Esophagus muscularis mucosa (tissue), 4 donors: ENCODE measurements around the gene NCKAP5. TPM values are rescaled to one million over a fixed set of nuclear protein-coding genes. Genes with fewer than 3 reads are reported as not detected.

ENCODE experiments used
- DNase-seq: peaks from one replicate; pipeline ENCODE4 v3.0.0-alpha.2; 2017; ENCODE audit errors: extremely low spot score
- H3K27ac ChIP-seq, 4 donors: fragments of 200-600 bp; sonication (generic); replicated peaks in 1 of 4; 1 replicate in 3 of 4; 2 replicates in 1 of 4; pipeline ENCODE4 v1.5.1; 2016 to 2019; ENCODE audit warnings: mild to moderate bottlenecking in 1 of 4
- H3K27me3 ChIP-seq, 4 donors: fragments of 200-600 bp; sonication (generic); one replicate each; pipeline versions ENCODE4 v1.5.1 to v1.6.0; 2016 to 2019
- H3K36me3 ChIP-seq, 4 donors: fragments of 200-600 bp; sonication (generic); one replicate each; pipeline ENCODE4 v1.5.1; 2016 to 2019
- H3K4me1 ChIP-seq, 4 donors: fragments of 200-600 bp; sonication (generic); one replicate each; pipeline ENCODE4 v1.5.1; 2016 to 2019
- H3K4me3 ChIP-seq, 4 donors: fragments of 200-600 bp; sonication (generic); 1 replicate in 2 of 4; 2 replicates in 2 of 4; pipeline ENCODE4 v1.5.1; 2016 to 2019; ENCODE audit warnings: mild to moderate bottlenecking in 4 of 4, moderate library complexity in 1 of 4
- H3K9me3 ChIP-seq, 4 donors: fragments of 200-600 bp; sonication (generic); 1 replicate in 3 of 4; 2 replicates in 1 of 4; pipeline ENCODE4 v1.5.1; 2016 to 2019
- CTCF ChIP-seq, 3 experiments: fragments of 200-600 bp in 2 of 3; fragments of 450-650 bp in 1 of 3; sonication (generic) in 2 of 3; IDR thresholded peaks; one replicate each; pipeline ENCODE4 v1.5.1; 2017 to 2019; ENCODE audit warnings: antibody characterized with exemption in 3 of 3, mild to moderate bottlenecking in 2 of 3, moderate library complexity in 1 of 3
- EP300 ChIP-seq: sonication (generic); formaldehyde crosslinking; IDR thresholded peaks from one replicate; pipeline ENCODE4 v1.6.1; 2017; ENCODE audit warnings: antibody characterized with exemption
- POLR2A ChIP-seq: fragments of 450-650 bp; IDR thresholded peaks from one replicate; pipeline ENCODE4 v1.6.1; 2017; ENCODE audit warnings: antibody characterized with exemption, moderate library complexity, mild to moderate bottlenecking, low read depth
- POLR2AphosphoS5 ChIP-seq, 2 donors: sonication (generic); formaldehyde crosslinking; IDR thresholded peaks; one replicate each; pipeline ENCODE4 v1.6.1; 2017; ENCODE audit warnings: antibody characterized with exemption in 2 of 2
- WGBS: methylation state at CpG from one replicate; pipeline ENCODE4 v1.1.5; 2018; 5-methylcytosine and 5-hydroxymethylcytosine counted together
- intact Hi-C: fragments of 100-400 bp; cut with DNase I; formaldehyde crosslinking; loops from one replicate; pipeline ENCODE4 v1.15.1; 2023
- total RNA-seq, 4 donors: library from RNA; depleted of rRNA; stranded (reverse); fragments of >200 nt; gene quantifications; one replicate each; pipeline versions ENCODE4 v1.1.0 to v1.2.1, GENCODE V29; 2016

The NCKAP5 gene
- total RNA-seq, 4 donors from 2014 or later: 0.33 to 1.8 (median 1.0) TPM

GRCh38 chr2:133553838-133554408, 14.3 kb downstream of the NCKAP5 start:
- H3K27ac ChIP-seq: no peak overlapping the region
- TF ChIP-seq CTCF (IDR thresholded peaks at IDR 0.05) (no peak), POLR2A (no peak), POLR2AphosphoS5 (IDR thresholded peaks at IDR 0.05) (no peak)
- no peaks in the 10 kb centered on the region for H3K27me3 ChIP-seq
- DNase-seq: no peak
- H3K36me3 ChIP-seq: no peaks in the 10 kb centered on the region
- WGBS: 83% methylated on average over 2 of the region's 2 CpGs
- intact Hi-C loops: no loop called here
- H3K4me1 ChIP-seq: peaks cover 0 to 5% (median 0%) of the 10 kb centered on the region in 4 donors
- H3K9me3 ChIP-seq: peaks cover 0 to 4% (median 0%) of the 10 kb centered on the region in 4 donors
- no peak overlapping the region for H3K4me3 ChIP-seq

GRCh38 chr2:133553251-133553650, 15.0 kb downstream of the NCKAP5 start:
- Histone ChIP-seq H3K4me1 (peaks cover 0 to 5% (median 0%) of the 10 kb centered on the region in 4 donors), H3K27ac (no peak overlapping the region), H3K4me3 (no peak overlapping the region), H3K36me3 (no peaks in the 10 kb centered on the region), H3K27me3 (no peaks in the 10 kb centered on the region), H3K9me3 (peaks cover 0 to 4% (median 0%) of the 10 kb centered on the region in 4 donors)
- no peak for DNase-seq
- 95% methylated on average over 4 of the region's 4 CpGs for WGBS
- intact Hi-C loops: no loop called here
- TF ChIP-seq POLR2A (no peak), POLR2AphosphoS5 (IDR thresholded peaks at IDR 0.05) (no peak), EP300 (no peak), CTCF (IDR thresholded peaks at IDR 0.05) (no peak)

GRCh38 chr2:133552821-133553220, 15.4 kb downstream of the NCKAP5 start:
- Histone ChIP-seq H3K4me3 (no peak overlapping the region), H3K36me3 (no peaks in the 10 kb centered on the region), H3K4me1 (peaks cover 0 to 5% (median 0%) of the 10 kb centered on the region in 4 donors), H3K27ac (no peak overlapping the region), H3K9me3 (peaks cover 0 to 4% (median 0%) of the 10 kb centered on the region in 4 donors), H3K27me3 (no peaks in the 10 kb centered on the region)
- TF ChIP-seq POLR2A (no peak), POLR2AphosphoS5 (IDR thresholded peaks at IDR 0.05) (no peak), CTCF (IDR thresholded peaks at IDR 0.05) (no peak), EP300 (no peak)
- WGBS: 61% methylated on average over 2 of the region's 2 CpGs
- DNase-seq: no peak
- intact Hi-C loops: no loop called here

GRCh38 chr2:133541797-133542196, 26.5 kb downstream of the NCKAP5 start:
- Histone ChIP-seq H3K36me3 (no peaks in the 10 kb centered on the region), H3K4me3 (no peak overlapping the region), H3K4me1 (no peaks in the 10 kb centered on the region), H3K9me3 (no peaks in the 10 kb centered on the region), H3K27ac (no peak overlapping the region), H3K27me3 (no peaks in the 10 kb centered on the region)
- DNase-seq: no peak
- 90% methylated on average over 3 of the region's 3 CpGs for WGBS
- TF ChIP-seq POLR2A (no peak), POLR2AphosphoS5 (IDR thresholded peaks at IDR 0.05) (no peak), CTCF (IDR thresholded peaks at IDR 0.05) (no peak), EP300 (no peak)
- intact Hi-C loops: no loop called here

GRCh38 chr2:133541376-133541775, 26.9 kb downstream of the NCKAP5 start:
- Histone ChIP-seq H3K4me1 (no peaks in the 10 kb centered on the region), H3K9me3 (no peaks in the 10 kb centered on the region), H3K27me3 (no peaks in the 10 kb centered on the region), H3K36me3 (no peaks in the 10 kb centered on the region), H3K27ac (no peak overlapping the region), H3K4me3 (no peak overlapping the region)
- no peak for DNase-seq
- 34% methylated on average over 1 of the region's 1 CpG for WGBS
- TF ChIP-seq POLR2AphosphoS5 (IDR thresholded peaks at IDR 0.05) (no peak), EP300 (no peak), CTCF (IDR thresholded peaks at IDR 0.05) (no peak), POLR2A (no peak)
- intact Hi-C loops: no loop called here
